ENCODE data around the gene ATP13A2.

DNA sequence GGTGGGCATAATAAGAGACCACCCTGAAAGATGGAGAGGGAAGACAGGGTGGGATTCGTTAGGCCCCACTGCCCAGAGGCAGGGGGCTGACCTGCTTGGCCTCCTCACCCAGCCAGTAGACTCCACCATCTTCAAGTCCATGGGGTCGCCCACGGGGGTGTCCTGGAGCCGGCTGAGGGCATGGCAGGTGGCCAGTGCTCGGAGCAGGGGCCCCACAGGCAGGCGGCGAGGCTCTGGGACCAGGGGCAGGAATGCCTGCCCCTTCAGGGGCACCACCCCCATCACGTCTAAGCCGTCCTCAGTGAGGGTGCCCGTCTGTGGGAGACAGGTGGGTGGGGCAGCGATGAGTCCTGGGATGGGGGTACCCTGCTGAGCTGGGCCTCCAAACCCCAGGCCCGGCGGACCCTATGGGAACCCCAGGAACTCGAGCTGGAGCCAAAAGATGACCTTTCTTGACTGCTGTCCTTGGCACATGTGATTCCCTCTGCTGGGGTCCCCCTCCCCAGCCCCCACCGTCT lies 18.1 kb downstream of the ATP13A2 start:
- TF ChIP-seq EZH2phosphoT487 (IDR thresholded peaks at IDR 0.05; ENCODE audit: insufficient read depth, low read depth), result no peak
- no peak for TF ChIP-seq EZH2 (IDR thresholded peaks at IDR 0.05; ENCODE audit: insufficient read depth, poor library complexity, severe bottlenecking)
